NCI-H345 treated with DMSO at 0.1 percent for 48 hours (cell line): ENCODE measurements around the gene CHD2.
A peak's percentile ranks its signal among the peaks of the same experiment; 100 is the strongest.

ENCODE experiments used
- DNase-seq: peaks from one replicate; lab custom pipeline; 2025; ENCODE audit not compliant: unreplicated experiment; lab: John Stamatoyannopoulos, UW

Gene CHD2

GRCh38 chr15:93066224-93066681, 166.1 kb downstream of the CHD2 start:
- DNase-seq: no peak

- no peak for DNase-seq
Measured at GRCh38 chr15:93066834-93067648, 166.9 kb downstream of the CHD2 start.

GRCh38 chr15:93067649-93068085, 167.5 kb downstream of the CHD2 start:
- DNase-seq: no peak

- DNase-seq: no peak
Measured at GRCh38 chr15:93068581-93069199, 168.6 kb downstream of the CHD2 start.

GRCh38 chr15:93070132-93070531, 170.0 kb downstream of the CHD2 start:
- DNase-seq: no peak

- DNase-seq: no peak
Measured at GRCh38 chr15:93070551-93071296, 170.6 kb downstream of the CHD2 start.

GRCh38 chr15:93071469-93071936, 171.4 kb downstream of the CHD2 start:
- no peak for DNase-seq

- no peak for DNase-seq
Measured at GRCh38 chr15:93072011-93072410, 171.9 kb downstream of the CHD2 start.

GRCh38 chr15:93072411-93073394, 172.6 kb downstream of the CHD2 start:
- DNase-seq: peak; percentile 15

- no peak for DNase-seq
Measured at GRCh38 chr15:93073465-93073952, 173.4 kb downstream of the CHD2 start.

- no peak for DNase-seq
Measured at GRCh38 chr15:93074599-93074998, 174.5 kb downstream of the CHD2 start.

GRCh38 chr15:93076217-93076616, 176.1 kb downstream of the CHD2 start:
- DNase-seq: no peak

- no peak for DNase-seq
Measured at GRCh38 chr15:93076875-93077274, 176.8 kb downstream of the CHD2 start.
